T-helper 2 cell treated with Interferon-gamma antibody and Interleukin-4, amounts not matched to agents 100 ng/mL and 5 ng/mL, for 36 hours (primary cell): ENCODE data around the gene TBC1D1. TPM values are rescaled to one million over a fixed set of nuclear protein-coding genes. Genes with fewer than 3 reads are reported as not detected.

ENCODE experiments used
- intact Hi-C: fragments of 100-400 bp; cut with micrococcal nuclease; formaldehyde crosslinking; loops from one replicate; pipeline ENCODE4 v1.15.1; 2023
- total RNA-seq: library from RNA; stranded (reverse); gene quantifications from 2 replicates; pipeline ENCODE4 v1.2.3, GENCODE V29; 2022

Gene TBC1D1
- total RNA-seq, 1 donor from 2014 or later: 53.6 TPM

GRCh38 chr4:38044060-38044459 is 153.2 kb downstream of the TBC1D1 start:
- intact Hi-C loops: no loop called here

DNA sequence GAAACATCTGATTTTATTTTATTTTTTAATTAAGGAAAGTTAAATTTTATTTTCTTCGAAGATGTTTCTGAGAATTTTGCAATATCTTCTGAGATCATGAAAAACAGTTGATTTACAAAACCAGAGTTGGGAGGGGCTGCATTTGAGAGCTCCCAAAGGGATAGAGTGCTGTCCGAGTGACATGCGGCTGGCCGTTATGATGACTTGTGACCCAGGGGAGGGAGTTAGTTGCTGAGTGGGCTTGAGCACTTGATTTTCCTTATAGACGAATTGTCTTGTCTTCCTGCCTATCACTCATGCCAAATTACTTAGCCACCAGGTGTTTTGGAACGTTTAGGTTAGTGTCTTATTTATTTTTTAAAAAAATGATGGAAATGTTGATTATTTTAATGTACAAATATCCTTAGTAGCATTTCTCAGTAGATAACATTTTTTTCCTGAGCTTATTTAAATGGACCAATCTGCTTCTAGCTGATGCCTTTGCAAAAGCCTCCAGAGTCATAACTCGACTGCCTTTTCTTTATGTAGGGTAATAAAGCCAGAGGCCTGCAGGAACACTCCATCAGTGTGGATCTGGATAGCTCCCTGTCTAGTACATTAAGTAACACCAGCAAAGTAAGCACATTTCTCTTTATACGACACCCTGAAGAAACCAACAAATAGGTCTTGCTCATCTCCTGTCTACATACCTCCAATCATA is 154.6 kb downstream of the TBC1D1 start:
- intact Hi-C loops: no loop called here

- intact Hi-C loops: no loop called here
These were observed 156.0 kb downstream of the TBC1D1 start for GRCh38 chr4:38046727-38047489.

DNA sequence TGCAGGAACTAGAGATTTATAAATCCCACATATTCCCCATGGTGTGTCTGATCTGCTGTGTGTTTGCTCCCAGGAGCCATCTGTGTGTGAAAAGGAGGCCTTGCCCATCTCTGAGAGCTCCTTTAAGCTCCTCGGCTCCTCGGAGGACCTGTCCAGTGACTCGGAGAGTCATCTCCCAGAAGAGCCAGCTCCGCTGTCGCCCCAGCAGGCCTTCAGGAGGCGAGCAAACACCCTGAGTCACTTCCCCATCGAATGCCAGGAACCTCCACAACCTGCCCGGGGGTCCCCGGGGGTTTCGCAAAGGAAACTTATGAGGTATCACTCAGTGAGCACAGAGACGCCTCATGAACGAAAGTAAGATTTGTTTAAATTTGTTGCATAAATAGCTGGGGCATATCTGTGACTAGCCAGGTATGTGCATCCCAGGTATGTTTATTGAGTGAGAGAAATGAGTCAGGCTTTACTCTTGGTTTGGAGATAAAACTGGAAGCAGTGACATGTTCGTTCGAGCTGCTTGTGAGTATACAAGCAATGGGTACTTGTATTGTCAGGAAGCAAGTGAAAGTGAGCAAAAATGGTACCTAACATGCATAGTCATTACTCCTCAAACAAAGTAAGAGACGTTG is 158.8 kb downstream of the TBC1D1 start:
- intact Hi-C loops: no loop called here

GRCh38 chr4:38050560-38051350 is 159.9 kb downstream of the TBC1D1 start:
- intact Hi-C loops: no loop called here

DNA sequence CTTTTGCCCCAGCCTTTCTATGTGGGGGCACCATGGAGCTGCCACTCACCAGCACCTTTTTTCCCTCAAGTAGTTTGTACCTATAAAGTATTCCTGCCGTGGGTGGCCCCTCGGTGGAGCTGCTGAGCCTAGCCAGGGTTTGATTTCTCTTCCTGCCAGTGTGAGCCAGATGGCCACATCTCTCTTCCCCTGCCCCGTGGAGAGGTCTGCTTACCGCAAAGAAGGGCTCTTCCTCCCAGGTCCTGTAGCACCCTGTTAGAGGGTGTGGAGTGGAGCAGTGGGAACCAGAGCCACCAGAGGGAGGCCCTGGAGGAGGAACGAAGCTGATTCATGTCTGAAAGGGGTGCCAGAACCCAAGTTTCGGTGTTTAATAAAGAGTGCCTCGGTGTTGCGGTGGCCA is 164.7 kb downstream of the TBC1D1 start:
- intact Hi-C loops: no loop called here

- intact Hi-C loops: no loop called here
These were observed 165.3 kb downstream of the TBC1D1 start for GRCh38 chr4:38056011-38056685.

DNA sequence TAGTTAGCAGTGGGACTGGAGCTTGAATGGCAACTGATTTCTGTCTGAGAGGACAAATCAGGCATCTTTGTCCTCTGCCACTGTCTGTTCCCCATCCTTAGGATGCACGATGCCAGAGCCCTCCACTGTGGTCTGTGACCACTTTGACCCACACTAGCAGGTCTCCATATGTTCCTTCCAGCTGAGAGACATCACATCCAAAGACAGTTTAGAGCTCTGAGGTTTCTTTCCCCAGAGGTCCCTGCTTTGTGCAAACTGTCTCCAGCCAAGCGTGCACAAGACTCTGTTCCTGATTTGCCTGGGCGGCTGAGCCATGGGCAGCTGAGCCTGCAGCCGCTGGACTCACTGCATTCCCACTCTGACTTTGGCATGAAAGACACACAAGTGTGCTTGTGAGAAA is 167.3 kb downstream of the TBC1D1 start:
- intact Hi-C loops: no loop called here

GRCh38 chr4:38060829-38061431 is 170.0 kb downstream of the TBC1D1 start:
- intact Hi-C loops: loop anchor here (10.0 kb wide), 1 partner anchor 794 kb away; the partner anchor contains the start of gene TLR6

DNA sequence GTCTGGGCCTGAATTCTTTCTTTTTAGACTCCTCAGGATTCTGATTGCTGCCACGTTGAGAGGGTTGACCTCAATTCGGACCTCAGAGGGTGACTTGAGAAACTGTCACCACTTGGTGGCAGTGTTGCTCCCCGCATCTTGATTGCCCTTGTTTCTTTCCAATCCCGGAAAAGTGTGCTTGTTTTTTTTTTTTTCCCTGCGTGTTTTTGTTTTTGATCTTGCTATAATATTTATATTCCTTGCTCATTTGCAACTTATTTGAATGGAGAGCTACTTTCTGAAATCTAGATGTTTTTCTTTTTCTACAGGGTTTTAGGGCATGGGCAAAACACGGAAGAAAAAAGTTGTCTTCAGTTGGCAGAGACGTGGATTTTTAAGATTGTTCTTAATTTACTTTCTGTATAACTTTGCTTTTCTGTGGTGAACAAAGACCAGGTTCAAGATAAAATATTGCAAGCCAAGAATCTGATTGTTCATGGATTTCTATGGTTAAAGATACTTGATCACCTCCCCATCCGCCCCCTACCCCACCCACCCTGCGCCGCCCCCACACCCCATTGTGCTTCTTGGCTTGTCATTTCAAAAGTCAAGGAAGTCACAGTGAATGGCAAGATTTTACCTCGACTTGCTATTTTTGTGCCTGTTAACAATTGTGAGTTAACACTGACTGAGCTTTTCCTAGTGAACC is 171.3 kb downstream of the TBC1D1 start:
- intact Hi-C loops: loop anchor here (1.0 to 10.0 kb wide), 5 partner anchors 117 to 793 kb away; partner anchors contain the start of gene TLR6

DNA sequence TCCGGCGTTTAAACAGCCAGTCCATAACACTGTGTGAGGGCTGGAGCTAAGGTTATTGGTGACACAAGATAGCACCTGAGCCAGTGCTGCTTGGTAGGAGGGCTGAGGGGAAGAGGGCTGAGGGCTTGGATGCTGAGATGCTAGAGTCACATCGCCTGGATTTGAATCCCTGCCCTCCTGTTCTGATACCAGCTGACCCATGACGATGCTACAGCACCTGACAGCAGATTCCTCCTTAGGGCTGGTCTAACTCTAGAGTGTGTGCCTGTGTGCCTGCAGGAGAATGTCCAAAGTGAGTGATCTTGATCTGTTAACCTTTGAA is 171.9 kb downstream of the TBC1D1 start:
- intact Hi-C loops: loop anchor here (1.0 to 10.0 kb wide), 5 partner anchors 117 to 792 kb away; partner anchors contain the start of gene TLR6

DNA sequence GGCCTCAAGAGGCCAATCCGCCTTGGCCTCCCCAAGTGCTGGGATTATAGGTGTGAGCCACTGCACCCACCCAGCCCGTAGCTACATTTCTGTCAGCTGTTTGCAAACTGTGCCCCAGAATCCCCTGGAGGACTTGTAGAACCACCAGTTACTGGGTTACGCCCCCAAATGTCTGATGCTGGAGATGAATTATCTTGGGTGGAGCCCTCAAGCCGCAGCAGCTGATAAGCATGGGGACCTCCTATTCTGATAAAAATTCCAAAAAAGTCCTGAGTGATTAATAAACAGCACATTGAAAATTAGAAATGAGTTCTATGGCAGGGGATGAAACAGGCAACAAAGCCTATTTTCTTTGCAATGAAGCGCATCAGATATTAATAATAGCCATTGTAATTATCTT is 174.3 kb downstream of the TBC1D1 start:
- intact Hi-C loops: loop anchor here (10.0 kb wide), 1 partner anchor 790 kb away; the partner anchor contains the start of gene TLR6

- intact Hi-C loops: loop anchor here (10.0 kb wide), 1 partner anchor 789 kb away; the partner anchor contains the start of gene TLR6
These were observed 175.0 kb downstream of the TBC1D1 start for GRCh38 chr4:38065900-38066299.

DNA sequence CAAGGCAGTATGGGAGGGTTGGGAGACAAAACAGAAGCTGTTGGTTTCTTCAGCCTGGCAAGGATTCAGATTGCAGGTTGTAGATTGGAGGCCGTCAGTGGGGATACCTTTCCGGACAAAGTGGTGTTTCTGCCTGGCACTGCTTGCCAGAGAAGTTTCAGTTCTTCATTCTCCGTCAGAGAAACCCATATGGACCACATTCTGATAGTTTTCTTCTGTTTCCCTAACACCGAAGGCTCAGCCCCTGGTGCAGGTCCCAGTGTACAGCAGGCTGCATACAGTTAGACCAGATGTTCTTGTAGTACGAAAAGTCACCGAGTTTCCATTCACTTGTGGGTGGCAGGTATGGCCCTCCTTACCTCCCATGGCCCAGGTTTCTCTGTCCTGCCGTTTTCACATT is 176.6 kb downstream of the TBC1D1 start:
- intact Hi-C loops: loop anchor here (10.0 kb wide), 1 partner anchor 787 kb away; the partner anchor contains the start of gene TLR6

- intact Hi-C loops: loop anchor here (10.0 kb wide), 1 partner anchor 787 kb away; the partner anchor contains the start of gene TLR6
These were observed 177.2 kb downstream of the TBC1D1 start for GRCh38 chr4:38068107-38068506.

GRCh38 chr4:38069271-38069760 is 178.4 kb downstream of the TBC1D1 start:
- intact Hi-C loops: loop anchor here (10.0 kb wide), 1 partner anchor 785 kb away; the partner anchor contains the start of gene TLR6

DNA sequence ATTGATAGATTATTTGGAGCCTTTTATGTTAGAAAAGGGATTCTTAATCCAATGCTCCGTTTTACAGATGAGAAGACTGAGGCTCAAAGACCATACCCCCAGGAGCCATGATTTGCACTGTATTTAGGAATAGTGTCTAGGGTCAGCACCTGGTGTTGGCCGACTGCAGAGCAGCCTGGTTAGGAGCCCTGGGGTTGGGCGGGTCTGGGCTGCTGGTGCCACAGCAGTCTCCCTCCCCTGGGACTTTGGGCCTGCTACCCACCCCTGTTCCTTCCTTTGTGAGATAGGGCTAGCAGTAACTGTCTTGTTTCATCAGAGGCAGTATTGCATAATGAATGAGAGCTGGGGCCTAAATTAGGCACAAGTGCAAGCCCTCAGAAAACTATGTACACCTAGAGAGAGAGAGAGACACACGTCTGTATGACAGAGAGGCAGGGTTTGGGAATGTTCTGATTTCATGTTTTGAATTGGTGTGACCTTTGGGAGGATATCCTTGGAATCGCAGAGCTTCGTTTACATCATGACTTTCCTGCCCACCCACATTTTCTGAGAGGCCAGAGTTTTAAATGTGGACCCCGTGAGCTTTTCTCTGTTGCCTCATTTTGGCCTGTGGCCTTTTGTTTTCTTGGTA is 181.0 kb downstream of the TBC1D1 start:
- intact Hi-C loops: no loop called here

GRCh38 chr4:38072578-38072977 is 181.7 kb downstream of the TBC1D1 start:
- intact Hi-C loops: no loop called here
